Activated T-helper 9 cell treated with anti-CD3 and anti-CD28 coated beads, Interleukin-2, amount 50 U/mL, for 16 hours (primary cell): ENCODE data around the gene BAX.

Experiments
- DNase-seq: peaks from one replicate; pipeline ENCODE4 v3.0.0-alpha.2; 2020; ENCODE audit warnings: low read depth

Gene BAX

GRCh38 chr19:48963371-48964204 lies 8.9 kb downstream of the BAX start:
- DNase-seq, result peak; percentile 55

- no peak for DNase-seq
These were observed 9.7 kb downstream of the BAX start for GRCh38 chr19:48964205-48965039.

- peak; percentile 83 for DNase-seq
These were observed 10.5 kb downstream of the BAX start, which contains the start of gene FTL for GRCh38 chr19:48965040-48965805. Gene FTL (plus strand): TSS chr19:48965309. CDS start chr19:48965508, 199 bp downstream.

- peak; percentile 84 for DNase-seq
These were observed 11.3 kb downstream of the BAX start for GRCh38 chr19:48965806-48966540.

- DNase-seq, result no peak
These were observed 12.1 kb downstream of the BAX start for GRCh38 chr19:48966541-48967345.

GRCh38 chr19:48967346-48968178 lies 12.9 kb downstream of the BAX start:
- DNase-seq, result no peak

GRCh38 chr19:48968179-48968661 lies 13.5 kb downstream of the BAX start:
- DNase-seq, result no peak

- no peak for DNase-seq
These were observed 14.1 kb downstream of the BAX start for GRCh38 chr19:48968813-48969218.

GRCh38 chr19:48969276-48970138 lies 14.8 kb downstream of the BAX start:
- no peak for DNase-seq

GRCh38 chr19:48970139-48970766 lies 15.6 kb downstream of the BAX start:
- no peak for DNase-seq

- DNase-seq, result peak; percentile 72
These were observed 16.3 kb downstream of the BAX start for GRCh38 chr19:48970923-48971395.

GRCh38 chr19:48975947-48976847 lies 21.5 kb downstream of the BAX start:
- DNase-seq, result no peak

- no peak for DNase-seq
These were observed 22.4 kb downstream of the BAX start for GRCh38 chr19:48977061-48977460.

GRCh38 chr19:48982280-48982679 lies 27.6 kb downstream of the BAX start:
- DNase-seq, result no peak

GRCh38 chr19:48985711-48986110 lies 31.0 kb downstream of the BAX start:
- DNase-seq, result no peak

- no peak for DNase-seq
These were observed 31.5 kb downstream of the BAX start for GRCh38 chr19:48986211-48986610.

- DNase-seq, result no peak
These were observed 32.6 kb downstream of the BAX start for GRCh38 chr19:48987323-48987722.
